Hindlimb muscle (tissue), 1 donor: ENCODE results near the gene ZNF511. TPM values are rescaled to one million over a fixed set of nuclear protein-coding genes. Genes with fewer than 3 reads are reported as not detected.

Source experiments
- DNase-seq: peaks from one replicate; pipeline ENCODE4 v3.0.0-alpha.2; 2013
- polyA plus RNA-seq: library from polyadenylated mRNA; unstranded; fragments of 120-200 nt; gene quantifications from one replicate; pipeline ENCODE4 v1.2.1, GENCODE V29; 2013; ENCODE audit not compliant: insufficient read length

ZNF511 gene
- polyA plus RNA-seq, 1 donor = 40.7 TPM

- no peak for DNase-seq
These were observed 27.4 kb downstream of the ZNF511 start for GRCh38 chr10:133336118-133336576.

GRCh38 chr10:133336577-133337369, 28.1 kb downstream of the ZNF511 start, which contains the start of gene CALY:
Gene CALY (minus strand): TSS chr10:133336896. CDS start chr10:133328989, 7,907 bp downstream.
- DNase-seq = no peak

GRCh38 chr10:133337370-133337725, 28.6 kb downstream of the ZNF511 start:
- no peak for DNase-seq

GRCh38 chr10:133338080-133339071, 29.7 kb downstream of the ZNF511 start:
- no peak for DNase-seq

- DNase-seq = no peak
These were observed 31.1 kb downstream of the ZNF511 start for GRCh38 chr10:133339708-133340380.

- no peak for DNase-seq
These were observed 33.3 kb downstream of the ZNF511 start for GRCh38 chr10:133341983-133342382.

GRCh38 chr10:133342942-133343341, 34.2 kb downstream of the ZNF511 start:
- DNase-seq = no peak

- DNase-seq = no peak
These were observed 34.8 kb downstream of the ZNF511 start for GRCh38 chr10:133343558-133343957.

- DNase-seq = no peak
These were observed 35.5 kb downstream of the ZNF511 start for GRCh38 chr10:133344236-133344635.

GRCh38 chr10:133346413-133346812, 37.7 kb downstream of the ZNF511 start:
- no peak for DNase-seq

GRCh38 chr10:133347710-133348517, 39.2 kb downstream of the ZNF511 start:
- DNase-seq = no peak

GRCh38 chr10:133349160-133349568, 40.5 kb downstream of the ZNF511 start:
- DNase-seq = no peak

GRCh38 chr10:133349577-133350011, 40.9 kb downstream of the ZNF511 start:
- DNase-seq = no peak

GRCh38 chr10:133350283-133350949, 41.7 kb downstream of the ZNF511 start:
- no peak for DNase-seq

GRCh38 chr10:133350950-133351329, 42.2 kb downstream of the ZNF511 start:
- no peak for DNase-seq

- DNase-seq = no peak
These were observed 42.9 kb downstream of the ZNF511 start for GRCh38 chr10:133351408-133352318.

GRCh38 chr10:133353202-133353959, 44.7 kb downstream of the ZNF511 start:
- DNase-seq = no peak

- DNase-seq = no peak
These were observed 45.4 kb downstream of the ZNF511 start for GRCh38 chr10:133353988-133354605.
